CMK (cell line): Measurements from ENCODE around the gene CSRNP3.
"Not testable (repeated sequence)": the region's sequence is repeated elsewhere in the genome, so short reads cannot be mapped to it uniquely, and the experiment has no call there.

Source experiments
- DNase-seq: peaks from one replicate; pipeline ENCODE4 v3.0.0-alpha.2; 2010; ENCODE audit warnings: low read depth

CSRNP3 gene

GRCh38 chr2:165590999-165591398 is 121.5 kb downstream of the CSRNP3 start:
- DNase-seq = not testable (repeated sequence)

- DNase-seq = no peak
Observed at GRCh38 chr2:165593081-165593480, 123.6 kb downstream of the CSRNP3 start.

GRCh38 chr2:165594231-165594934 is 124.9 kb downstream of the CSRNP3 start:
- no peak for DNase-seq

- DNase-seq = no peak
Observed at GRCh38 chr2:165594935-165595255, 125.4 kb downstream of the CSRNP3 start.

GRCh38 chr2:165596788-165597187 is 127.3 kb downstream of the CSRNP3 start:
- no peak for DNase-seq

GRCh38 chr2:165601065-165601830 is 131.8 kb downstream of the CSRNP3 start:
- no peak for DNase-seq

- DNase-seq = no peak
Observed at GRCh38 chr2:165601928-165602521, 132.5 kb downstream of the CSRNP3 start.

GRCh38 chr2:165609672-165610071 is 140.2 kb downstream of the CSRNP3 start:
- no peak for DNase-seq

- DNase-seq = no peak
Observed at GRCh38 chr2:165610591-165611029, 141.1 kb downstream of the CSRNP3 start.

GRCh38 chr2:165617741-165618481 is 148.4 kb downstream of the CSRNP3 start:
- no peak for DNase-seq

GRCh38 chr2:165618806-165619205 is 149.3 kb downstream of the CSRNP3 start:
- DNase-seq = no peak

GRCh38 chr2:165621086-165621560 is 151.6 kb downstream of the CSRNP3 start:
- DNase-seq = no peak

- no peak for DNase-seq
Observed at GRCh38 chr2:165623161-165623560, 153.7 kb downstream of the CSRNP3 start.

- no peak for DNase-seq
Observed at GRCh38 chr2:165623783-165624469, 154.4 kb downstream of the CSRNP3 start.

GRCh38 chr2:165624470-165624800 is 154.9 kb downstream of the CSRNP3 start:
- DNase-seq = no peak

- no peak for DNase-seq
Observed at GRCh38 chr2:165627470-165627869, 158.0 kb downstream of the CSRNP3 start.

- no peak for DNase-seq
Observed at GRCh38 chr2:165629776-165630175, 160.3 kb downstream of the CSRNP3 start.

- DNase-seq = no peak
Observed at GRCh38 chr2:165630236-165630635, 160.7 kb downstream of the CSRNP3 start.

GRCh38 chr2:165631089-165631488 is 161.6 kb downstream of the CSRNP3 start:
- DNase-seq = no peak

- DNase-seq = no peak
Observed at GRCh38 chr2:165632594-165632993, 163.1 kb downstream of the CSRNP3 start.

GRCh38 chr2:165633431-165633830 is 163.9 kb downstream of the CSRNP3 start:
- DNase-seq = no peak

GRCh38 chr2:165634282-165634681 is 164.8 kb downstream of the CSRNP3 start:
- DNase-seq = no peak
